K562 (cell line): ENCODE measurements around the gene CLCN1. TPM values are rescaled to one million over a fixed set of nuclear protein-coding genes. Genes with fewer than 3 reads are reported as not detected.
A peak's percentile ranks its signal among the peaks of the same experiment; 100 is the strongest.

ENCODE experiments used
- ATAC-seq: fragments of 200-7000 bp; cut with Tn5 transposase; 3 replicates; pipeline ENCODE4 v1.9.1; 2020; ENCODE audit warnings: moderate library complexity
- BruUV-seq: library from RNA; stranded (reverse); fragments of 400-500 nt; replicated peaks from 2 replicates; lab custom pipeline; 2021; lab: Mats Ljungman, UMichigan
- CTCF ChIA-PET: fragments of 300-600 bp; formaldehyde crosslinking; extraction: SDS; loops from one replicate; lab custom pipeline; 2021; ENCODE audit warnings: low intra/inter-chr PET ratio; lab: Yijun Ruan, JAX
- POLR2A ChIA-PET: fragments of 300-600, 350-650 bp; sonication (Branson Sonifier 250); formaldehyde crosslinking; extraction: SDS; loops from one replicate; lab custom pipeline; 2021; ENCODE audit warnings: antibody characterized with exemption, inconsistent platforms; lab: Yijun Ruan, JAX
- DNase-seq, 4 experiments: peaks; one replicate each; pipeline versions ENCODE4 v3.0.0 to v3.0.0-alpha.2; 2011 to 2018; ENCODE audit warnings: low spot score in 3 of 4, mixed read lengths in 3 of 4; ENCODE audit errors: extremely low read depth in 1 of 4
- FAIRE-seq: peaks from 2 replicates; lab custom pipeline; 2011; peaks lifted over from hg19 to GRCh38; lab: Jason Lieb, UNC
- H2AFZ ChIP-seq: 2 replicates; pipeline ENCODE4 v1.6.0; 2011; ENCODE audit warnings: low read depth, low read length, control low read depth, inconsistent platforms
- H3K27ac ChIP-seq: fragments of 200-600 bp; 3 replicates; pipeline ENCODE4 v1.8.0; 2011; ENCODE audit warnings: low read depth, mild to moderate bottlenecking, control low read depth, inconsistent platforms, low read length, moderate library complexity, mixed read lengths; ENCODE audit errors: extremely low read depth
- H3K27me3 ChIP-seq, 2 experiments: fragments of 300-600 bp in 1 of 2; 2 replicates in 1 of 2; 3 replicates in 1 of 2; pipeline versions ENCODE4 v1.6.0 to v1.8.0; 2011; ENCODE audit warnings: inconsistent platforms in 2 of 2, low read length in 2 of 2, mild to moderate bottlenecking in 1 of 2, mixed read lengths in 1 of 2, moderate library complexity in 1 of 2; ENCODE audit not compliant: control insufficient read depth in 2 of 2, insufficient read depth in 2 of 2
- H3K36me3 ChIP-seq: fragments of 300-600 bp; 3 replicates; pipeline ENCODE4 v1.8.0; 2011; ENCODE audit warnings: mild to moderate bottlenecking, low read length, inconsistent platforms; ENCODE audit not compliant: control insufficient read depth, insufficient read depth
- H3K4me1 ChIP-seq, 2 experiments: fragments of 200-600 bp in 1 of 2; replicated peaks in 1 of 2; 2 replicates in 1 of 2; 3 replicates in 1 of 2; pipeline versions ENCODE4 v1.5.1 to v1.8.0; 2011; ENCODE audit warnings: inconsistent platforms in 2 of 2, low read length in 2 of 2, mild to moderate bottlenecking in 1 of 2, mixed read lengths in 1 of 2, moderate library complexity in 1 of 2; ENCODE audit not compliant: control insufficient read depth in 2 of 2, insufficient read depth in 2 of 2
- H3K4me2 ChIP-seq: 2 replicates; pipeline ENCODE4 v1.6.1; 2011; ENCODE audit warnings: low read length, control low read depth, inconsistent platforms, mixed read lengths; ENCODE audit not compliant: insufficient read depth
- H3K4me3 ChIP-seq: fragments of 200-600 bp; sonication (generic), shearing (Covaris generic); 2 replicates; pipeline ENCODE4 v1.5.1; 2016; ENCODE audit warnings: control low read depth, inconsistent platforms
- H3K79me2 ChIP-seq: fragments of 200-600 bp; 3 replicates; pipeline ENCODE4 v1.8.0; 2011; ENCODE audit warnings: low read length, inconsistent platforms; ENCODE audit not compliant: control insufficient read depth, insufficient read depth
- H3K9ac ChIP-seq, 2 experiments: 2 replicates each; pipeline versions ENCODE4 v1.6.0 to v1.6.1; 2011; ENCODE audit warnings: low read depth in 2 of 2, low read length in 2 of 2, control low read depth in 1 of 2, inconsistent platforms in 1 of 2, mild to moderate bottlenecking in 1 of 2, mixed read lengths in 1 of 2; ENCODE audit not compliant: insufficient read depth in 1 of 2
- H3K9me1 ChIP-seq: one replicate; pipeline ENCODE4 v1.6.0; 2011; ENCODE audit warnings: inconsistent platforms, mild to moderate bottlenecking, low read length, moderate library complexity; ENCODE audit not compliant: control insufficient read depth, insufficient read depth
- H3K9me3 ChIP-seq: replicated peaks from 2 replicates; pipeline ENCODE4 v1.5.1; 2011; ENCODE audit warnings: low read depth, low read length, inconsistent platforms; ENCODE audit not compliant: control insufficient read depth, insufficient read depth
- H4K20me1 ChIP-seq: replicated peaks from 2 replicates; pipeline ENCODE4 v1.6.1; 2011; ENCODE audit warnings: low read length, inconsistent platforms, mixed read lengths; ENCODE audit not compliant: control insufficient read depth, insufficient read depth
- BCOR ChIP-seq: fragments of 450-650 bp; IDR thresholded peaks from 2 replicates; pipeline ENCODE4 v1.6.1; 2016
- DNMT1 ChIP-seq: fragments of 450-650 bp; IDR thresholded peaks from 2 replicates; pipeline ENCODE4 v1.6.1; 2016; ENCODE audit warnings: antibody characterized with exemption, mild to moderate bottlenecking
- GMEB1 ChIP-seq: fragments of 250-450 bp; sonication (Bioruptor Pico); IDR thresholded peaks from 2 replicates; pipeline ENCODE4 v1.4.0; 2020; ENCODE audit warnings: mild to moderate bottlenecking
- KDM1A ChIP-seq, 2 experiments: fragments of 450-650 bp; IDR thresholded peaks; 2 replicates each; pipeline ENCODE4 v1.6.1; 2016; ENCODE audit warnings: mild to moderate bottlenecking in 2 of 2
- TFAP4 ChIP-seq: sonication (generic); formaldehyde crosslinking; IDR thresholded peaks from 2 replicates; pipeline ENCODE4 v1.8.0; 2022; ENCODE audit warnings: missing genetic modification reagents, mild to moderate bottlenecking, moderate library complexity, borderline replicate concordance
- ZBTB40 ChIP-seq, 2 experiments: fragments of 450-650 bp in 1 of 2; sonication (generic) in 1 of 2; formaldehyde crosslinking in 1 of 2; IDR thresholded peaks; 2 replicates each; pipeline versions ENCODE4 v1.7.1 to v1.9.0; 2016 to 2022; ENCODE audit warnings: inconsistent platforms in 1 of 2, mild to moderate bottlenecking in 1 of 2, missing genetic modification reagents in 1 of 2
- WGBS: fragments of 100-300 bp; shearing (Covaris generic); methylation state at CpG from one replicate; pipeline ENCODE4 v1.1.6; 2016; ENCODE audit warnings: low coverage, mixed read lengths; ENCODE audit not compliant: insufficient coverage; ENCODE audit errors: missing lambda C conversion rate; 5-methylcytosine and 5-hydroxymethylcytosine counted together
- in situ Hi-C: fragments of 300-500 bp; cut with MboI; formaldehyde crosslinking; loops from 4 replicates; pipeline ENCODE4 v1.15.0; 2018; ENCODE audit warnings: inconsistent platforms, mixed read lengths
- intact Hi-C: fragments of 100-400 bp; cut with micrococcal nuclease; formaldehyde crosslinking; loops from 2 replicates; pipeline ENCODE4 v1.14.2; 2022
- polyA plus RNA-seq, 8 experiments: library from polyadenylated mRNA; depleted of rRNA in 4 of 8; stranded (reverse) in 5 of 8; unstranded in 3 of 8; fragments of >200 nt; fragmentation: Nextera tagmentation in 2 of 8; fragmentation: Illumina TruSeq in 1 of 8; extraction: Ambion mirVana in 2 of 8; extraction: Trizol in 1 of 8; gene quantifications; 2 replicates each; pipeline versions ENCODE4 v1.2.1 to v1.2.3, GENCODE V29; 2011 to 2014; ENCODE audit warnings: inconsistent platforms in 1 of 8, missing spikeins in 1 of 8
- total RNA-seq, 7 experiments: library from RNA; depleted of rRNA in 6 of 7; stranded (reverse); fragments of >200 nt in 6 of 7; fragmentation: Illumina TruSeq in 2 of 7; extraction: Trizol in 2 of 7; gene quantifications; 2 replicates each; pipeline versions ENCODE4 v1.2.1 to v1.2.3, GENCODE V29; 2011 to 2021; ENCODE audit warnings: low replicate concordance in 1 of 7

The CLCN1 gene
- total and polyA plus RNA-seq, 9 of the 15 experiments (the other 6 are each of a cell fraction or from before 2014, with no cell fraction given) = 0.01 to 0.11 (median 0.04) TPM; not detected in 4

GRCh38 chr7:143290293-143290692 lies 25.6 kb upstream of the CLCN1 start:
- ChIA-PET POLR2A (interaction anchor here (0.9 to 1.8 kb wide), 5 partner anchors 11 to 28 kb away, joined by 3 to 6 read pairs (median 5); partner anchors contain the start of gene GSTK1), CTCF (no interaction called here)
- H3K27ac ChIP-seq = no peak overlapping the region; the same call in 2 of the 3 replicates
- DNase-seq (no peak), ATAC-seq (no peak), FAIRE-seq (no peak)
- H3K79me2 ChIP-seq = peaks cover 44% of the 10 kb centered on the region
- peaks cover 20 to 23% of the 10 kb centered on the region in 2 experiments; a peak in 4 of 5 replicates for H3K4me1 ChIP-seq
- no peak overlapping the region for H2AFZ ChIP-seq
- intact Hi-C loops = no loop called here
- H3K9me3 ChIP-seq = peaks cover 7% of the 10 kb centered on the region
- H3K27me3 ChIP-seq = no peaks in the 10 kb centered on the region
- no TSS peak for BruUV-seq
- peak overlapping the region; percentile 9 to 45; a peak in 2 of 4 replicates for H3K9ac ChIP-seq
- WGBS = 68% methylated on average over 4 of the region's 4 CpGs
- peaks cover 58% of the 10 kb centered on the region for H3K36me3 ChIP-seq
- peak overlapping the region; percentile 0; the same call in 1 of the 2 replicates for H3K4me3 ChIP-seq
- peaks cover 4% of the 10 kb centered on the region for H3K9me1 ChIP-seq
- peak overlapping the region; percentile 47 for H3K4me2 ChIP-seq
- no peaks in the 10 kb centered on the region; the same call in 1 of the 2 replicates for H4K20me1 ChIP-seq
- in situ Hi-C loops = no loop called here
- TF ChIP-seq TFAP4 (CRISPR knock-in tag) = peak; percentile 23; the same call in 1 of the 2 replicates
- no peak for TF ChIP-seq GMEB1
- TF ChIP-seq DNMT1 = no peak
- no peak for TF ChIP-seq ZBTB40 (IDR thresholded peaks at IDR 0.05)
- peak; percentile 32; the same call in 1 of the 2 replicates for TF ChIP-seq ZBTB40 (CRISPR knock-in tag; IDR thresholded peaks at IDR 0.05)
- TF ChIP-seq KDM1A (IDR thresholded peaks at IDR 0.05) = 0 out of 4 replicates have a peak, but pooled peaks of 1 of the 2 experiments have one; percentile 4
- 0 out of 2 replicates have a peak, but pooled peaks have one; percentile 4 for TF ChIP-seq BCOR
